HepG2 (cell line): ENCODE data around the gene MTSS2. TPM values are rescaled to one million over a fixed set of nuclear protein-coding genes. Genes with fewer than 3 reads are reported as not detected.

ENCODE experiments used
- ETV6 ChIP-seq: sonication (generic); formaldehyde crosslinking; conservative IDR thresholded peaks from 2 replicates; pipeline ENCODE4 v1.4.0; 2020; ENCODE audit warnings: missing genetic modification reagents
- FOXK2 ChIP-seq: fragments of 450-650 bp; IDR thresholded peaks from 2 replicates; pipeline ENCODE4 v1.6.1; 2016
- GZF1 ChIP-seq: sonication (generic); formaldehyde crosslinking; IDR thresholded peaks from 2 replicates; pipeline ENCODE4 v1.5.1; 2020; ENCODE audit warnings: mild to moderate bottlenecking, missing genetic modification reagents
- IKZF5 ChIP-seq: IDR thresholded peaks from 2 replicates; pipeline ENCODE4 v1.6.1; 2018; ENCODE audit warnings: missing genetic modification reagents, mild to moderate bottlenecking, missing compliant biosample characterization
- JDP2 ChIP-seq: sonication (generic); formaldehyde crosslinking; IDR thresholded peaks from 2 replicates; pipeline ENCODE4 v1.8.1; 2022; ENCODE audit warnings: missing genetic modification reagents, borderline replicate concordance
- MAFK ChIP-seq, 2 experiments: IDR thresholded peaks in 1 of 2; conservative IDR thresholded peaks in 1 of 2; 2 replicates each; pipeline ENCODE4 v1.6.1; 2011; ENCODE audit warnings: improper control_type of control experiment in 2 of 2, low read length in 2 of 2
- MAZ ChIP-seq, 2 experiments: sonication (generic) in 1 of 2; formaldehyde crosslinking in 1 of 2; IDR thresholded peaks; 2 replicates each; pipeline versions ENCODE4 v1.5.0 to v1.6.1; 2012 to 2020; ENCODE audit warnings: low read depth in 2 of 2, mild to moderate bottlenecking in 2 of 2, borderline replicate concordance in 1 of 2, improper control_type of control experiment in 1 of 2, low read length in 1 of 2, missing genetic modification reagents in 1 of 2, moderate library complexity in 1 of 2
- NR2C2 ChIP-seq: sonication (generic); formaldehyde crosslinking; IDR thresholded peaks from 2 replicates; pipeline ENCODE4 v1.4.0; 2020; ENCODE audit warnings: missing genetic modification reagents, mild to moderate bottlenecking, moderate library complexity, borderline replicate concordance
- PRDM10 ChIP-seq: sonication (generic); formaldehyde crosslinking; IDR thresholded peaks from 2 replicates; pipeline ENCODE4 v1.4.0; 2020; ENCODE audit warnings: low read depth, missing genetic modification reagents
- RAD21 ChIP-seq: fragments of 450-650 bp; formaldehyde crosslinking; IDR thresholded peaks from 2 replicates; pipeline ENCODE4 v1.5.0; 2020; ENCODE audit warnings: mild to moderate bottlenecking
- SRF ChIP-seq: IDR thresholded peaks from 2 replicates; pipeline ENCODE4 v1.6.1; 2011; ENCODE audit warnings: mild to moderate bottlenecking, low read depth, low read length, moderate library complexity
- ZFP91 ChIP-seq: sonication (generic); formaldehyde crosslinking; IDR thresholded peaks from 2 replicates; pipeline ENCODE4 v1.9.0; 2022; ENCODE audit warnings: missing genetic modification reagents, mild to moderate bottlenecking, borderline replicate concordance
- ZNF350 ChIP-seq: sonication (generic); formaldehyde crosslinking; IDR thresholded peaks from 2 replicates; pipeline ENCODE4 v1.4.0; 2020; ENCODE audit warnings: mild to moderate bottlenecking, low read depth, missing genetic modification reagents, borderline replicate concordance
- ZNF513 ChIP-seq: sonication (generic); formaldehyde crosslinking; conservative IDR thresholded peaks from 2 replicates; pipeline ENCODE4 v1.5.0; 2020; ENCODE audit warnings: missing genetic modification reagents
- ZNF687 ChIP-seq: sonication (generic); formaldehyde crosslinking; IDR thresholded peaks from 2 replicates; pipeline ENCODE4 v1.5.1; 2020; ENCODE audit warnings: mild to moderate bottlenecking, missing genetic modification reagents, moderate library complexity
- polyA plus RNA-seq, 8 experiments: library from polyadenylated mRNA; depleted of rRNA in 3 of 8; stranded (reverse) in 7 of 8; unstranded in 1 of 8; fragments of >200 nt; fragmentation: Illumina TruSeq in 4 of 8; extraction: Trizol in 4 of 8; gene quantifications; 2 replicates each; pipeline versions ENCODE4 v1.2.1 to v1.2.3, GENCODE V29; 2011 to 2016; ENCODE audit warnings: low read depth in 4 of 8, missing spikeins in 1 of 8, mixed read lengths in 1 of 8; ENCODE audit not compliant: insufficient read depth in 1 of 8
- total RNA-seq, 5 experiments: library from RNA; depleted of rRNA; stranded (reverse); fragments of >200 nt; fragmentation: Illumina TruSeq; extraction: Trizol; gene quantifications; 2 replicates each; pipeline ENCODE4 v1.2.3, GENCODE V29; 2016; ENCODE audit warnings: low read depth in 1 of 5

The MTSS2 gene
- total and polyA plus RNA-seq, 2 of the 13 experiments (the other 11 are each of a cell fraction or from before 2014, with no cell fraction given) = 132 to 242 TPM

- no peak for TF ChIP-seq MAZ (IDR thresholded peaks at IDR 0.05; ENCODE audit: borderline replicate concordance, low read depth, low read length)
- TF ChIP-seq MAZ (CRISPR knock-in tag; IDR thresholded peaks at IDR 0.05; ENCODE audit: low read depth) = peak; percentile 29; the same call in 1 of the 2 replicates
- TF ChIP-seq MAFK (conservative IDR thresholded peaks at IDR 0.05 in 1 of 2, IDR thresholded peaks at IDR 0.05 in 1 of 2; ENCODE audit: low read length in 2 of 2) = 0 out of 4 replicates have a peak, but pooled peaks of 1 of the 2 experiments have one; percentile 8
- no peak for TF ChIP-seq PRDM10 (CRISPR knock-in tag)
- TF ChIP-seq ZFP91 (CRISPR knock-in tag) = peak; percentile 38; the same call in 1 of the 2 replicates
- no peak for TF ChIP-seq NR2C2 (CRISPR knock-in tag)
- TF ChIP-seq JDP2 (CRISPR knock-in tag) = no peak
- TF ChIP-seq ZNF687 (CRISPR knock-in tag) = peak; percentile 75
- TF ChIP-seq ZNF513 = no peak
- TF ChIP-seq ETV6 = no peak
- peak; percentile 84 for TF ChIP-seq RAD21 (CRISPR knock-in tag)
- peak; percentile 62; the same call in 1 of the 2 replicates for TF ChIP-seq SRF
- no peak for TF ChIP-seq ZNF350 (CRISPR knock-in tag)
- no peak for TF ChIP-seq GZF1 (CRISPR knock-in tag)
- no peak for TF ChIP-seq FOXK2
- no peak for TF ChIP-seq IKZF5 (CRISPR knock-in tag)
Measured at GRCh38 chr16:70703041-70703834, 17.4 kb upstream of the MTSS2 start (continued).
